ENCODE data around the gene JAZF1. TPM values are rescaled to one million over a fixed set of nuclear protein-coding genes. Genes with fewer than 3 reads are reported as not detected.
"Not testable (repeated sequence)": the region's sequence is repeated elsewhere in the genome, so short reads cannot be mapped to it uniquely, and the experiment has no call there.

The JAZF1 gene
- polyA plus RNA-seq, 2 donors: 1.6 to 3.5 TPM

DNA sequence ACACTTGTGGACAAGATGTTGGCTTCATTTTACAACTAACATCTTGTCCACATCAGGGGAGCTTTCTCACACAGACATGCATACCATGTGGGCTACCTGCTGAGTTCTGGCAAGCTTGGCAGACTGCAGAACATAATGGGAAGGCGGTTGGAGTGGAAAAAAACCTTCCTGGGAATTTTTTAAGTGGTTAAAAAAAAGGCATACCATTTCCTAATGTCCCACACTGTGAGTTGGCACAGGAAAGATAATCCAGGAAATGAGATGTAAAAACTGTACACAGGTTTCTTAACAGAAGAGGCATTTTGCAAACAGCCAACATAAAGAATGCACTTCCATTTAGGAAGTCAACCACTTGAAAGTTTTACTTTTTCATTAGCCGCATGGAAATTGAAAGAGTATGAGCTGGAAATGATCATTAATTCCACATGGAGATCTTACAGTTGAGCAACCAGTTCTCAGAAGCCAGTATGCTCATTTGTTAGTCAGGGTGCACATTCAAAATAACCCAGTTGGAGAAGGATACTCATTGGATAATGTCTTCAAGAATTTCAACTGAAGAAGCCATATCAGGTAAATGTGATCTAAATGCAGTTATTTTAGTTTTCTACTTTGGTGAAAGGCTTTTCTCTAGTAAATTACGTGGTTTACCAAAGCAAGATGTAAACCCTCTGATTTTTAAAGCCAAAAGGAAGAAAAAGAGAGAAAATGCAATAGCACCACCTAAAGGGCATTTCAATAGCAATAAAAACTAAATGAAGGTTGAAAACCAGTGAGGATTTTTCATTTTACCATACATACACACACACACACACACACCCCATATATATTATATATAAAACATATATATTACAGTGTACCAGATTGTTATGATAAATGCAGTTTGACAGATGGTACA is 246.7 kb downstream of the JAZF1 start:
- no peaks in the 10 kb centered on the region for H3K9me3 ChIP-seq (ENCODE audit: control insufficient read depth in 2 of 2, insufficient read depth in 1 of 2, low read depth in 1 of 2, low read length in 1 of 2)
- 82% methylated on average over 3 of the region's 3 CpGs for WGBS, 2 donors
- no peaks in the 10 kb centered on the region for H3K36me3 ChIP-seq (ENCODE audit: control insufficient read depth in 2 of 2, insufficient read depth in 2 of 2, low read length in 1 of 2)
- H3K27me3 ChIP-seq (ENCODE audit: control insufficient read depth in 1 of 2, insufficient read depth in 2 of 2, low read length in 2 of 2): no peaks in the 10 kb centered on the region
- H3K4me3 ChIP-seq (ENCODE audit: low read depth in 1 of 2, low read length in 2 of 2): no peak overlapping the region
- no peak overlapping the region for H3K27ac ChIP-seq (ENCODE audit: low read depth in 2 of 2, low read length in 1 of 2)
- H3K4me1 ChIP-seq (ENCODE audit: control insufficient read depth in 2 of 2, insufficient read depth in 2 of 2, low read length in 1 of 2): no peaks in the 10 kb centered on the region

DNA sequence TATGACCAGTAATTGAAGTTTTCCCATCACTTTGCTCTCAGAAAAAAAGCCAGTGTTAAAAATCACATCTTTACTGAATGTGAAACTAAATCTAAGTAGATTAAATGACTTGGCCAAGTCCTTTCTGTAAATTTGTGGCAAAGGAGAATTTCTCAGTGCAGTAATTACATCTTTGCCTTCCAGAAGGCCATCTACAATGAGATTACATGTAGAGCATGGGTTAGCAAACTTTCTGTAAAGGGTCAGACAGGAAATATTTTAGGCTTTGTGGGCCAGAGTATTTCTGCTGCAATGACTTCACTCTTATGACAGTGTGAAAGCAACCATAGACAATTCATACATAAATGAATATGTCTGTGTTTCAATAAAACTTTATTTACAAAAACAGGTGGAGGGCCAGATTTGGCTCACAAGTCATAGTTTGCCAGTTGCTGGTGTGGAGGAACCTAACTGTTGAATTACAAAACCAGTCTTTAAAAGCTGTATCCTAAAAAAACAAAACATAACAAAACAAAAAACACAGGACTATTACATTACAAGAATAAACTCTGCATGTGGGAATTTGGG is 249.6 kb downstream of the JAZF1 start:
- H3K4me3 ChIP-seq (ENCODE audit: low read depth in 1 of 2, low read length in 2 of 2): no peak overlapping the region
- H3K36me3 ChIP-seq (ENCODE audit: control insufficient read depth in 2 of 2, insufficient read depth in 2 of 2, low read length in 1 of 2): no peaks in the 10 kb centered on the region
- no peaks in the 10 kb centered on the region for H3K27me3 ChIP-seq (ENCODE audit: control insufficient read depth in 1 of 2, insufficient read depth in 2 of 2, low read length in 2 of 2)
- no peaks in the 10 kb centered on the region for H3K4me1 ChIP-seq (ENCODE audit: control insufficient read depth in 2 of 2, insufficient read depth in 2 of 2, low read length in 1 of 2)
- H3K9me3 ChIP-seq (ENCODE audit: control insufficient read depth in 2 of 2, insufficient read depth in 1 of 2, low read depth in 1 of 2, low read length in 1 of 2): no peaks in the 10 kb centered on the region
- no peak overlapping the region for H3K27ac ChIP-seq (ENCODE audit: low read depth in 2 of 2, low read length in 1 of 2)

DNA sequence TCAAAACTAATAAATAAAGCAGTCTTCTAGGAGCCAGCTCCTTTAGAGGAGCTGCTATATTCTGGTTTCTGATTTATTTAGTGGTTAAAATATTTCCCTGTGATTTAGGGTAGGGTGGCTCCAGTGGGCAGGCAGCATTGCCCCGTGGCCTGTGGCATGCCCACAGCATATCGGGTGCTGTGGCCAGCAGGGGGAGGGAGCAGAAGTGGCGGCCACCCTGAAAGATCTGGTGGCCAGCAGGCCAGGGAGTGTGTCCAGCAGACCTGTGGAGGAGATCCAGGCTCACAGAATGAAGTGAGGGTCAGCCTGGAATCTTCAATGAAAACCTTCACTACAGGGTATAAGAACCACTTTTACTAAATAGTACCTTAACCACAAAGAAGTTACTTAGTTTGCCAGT is 251.5 kb downstream of the JAZF1 start:
- Histone ChIP-seq H3K4me1 (ENCODE audit: control insufficient read depth in 2 of 2, insufficient read depth in 2 of 2, low read length in 1 of 2) (no peaks in the 10 kb centered on the region), H3K9me3 (ENCODE audit: control insufficient read depth in 2 of 2, insufficient read depth in 1 of 2, low read depth in 1 of 2, low read length in 1 of 2) (no peaks in the 10 kb centered on the region), H3K27me3 (ENCODE audit: control insufficient read depth in 1 of 2, insufficient read depth in 2 of 2, low read length in 2 of 2) (no peaks in the 10 kb centered on the region), H3K27ac (ENCODE audit: low read depth in 2 of 2, low read length in 1 of 2) (no peak overlapping the region), H3K4me3 (ENCODE audit: low read depth in 1 of 2, low read length in 2 of 2) (no peak overlapping the region), H3K36me3 (ENCODE audit: control insufficient read depth in 2 of 2, insufficient read depth in 2 of 2, low read length in 1 of 2) (no peaks in the 10 kb centered on the region)
- WGBS, 2 donors: 94 to 95% methylated on average over 3 of the region's 3 CpGs

DNA sequence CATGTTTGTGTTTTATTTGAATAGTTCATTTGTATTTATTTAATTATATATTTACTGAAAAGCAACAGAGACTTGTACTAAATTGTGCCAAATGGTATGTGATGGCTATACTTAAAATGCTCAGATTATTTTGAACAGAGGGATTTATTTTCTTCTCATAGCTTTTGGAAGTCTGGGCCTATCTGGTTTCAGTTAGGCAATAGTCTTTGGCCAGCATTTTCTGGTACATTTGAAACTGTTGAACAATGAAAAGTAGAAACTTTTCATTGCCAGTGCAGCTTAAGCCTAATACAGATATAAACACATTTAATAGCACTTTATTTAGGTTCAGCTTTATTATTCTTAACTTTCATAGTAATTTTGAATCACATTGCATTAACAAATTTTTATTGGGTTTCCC is 252.6 kb downstream of the JAZF1 start:
- no peaks in the 10 kb centered on the region for H3K9me3 ChIP-seq (ENCODE audit: control insufficient read depth in 2 of 2, insufficient read depth in 1 of 2, low read depth in 1 of 2, low read length in 1 of 2)
- no peaks in the 10 kb centered on the region for H3K27me3 ChIP-seq (ENCODE audit: control insufficient read depth in 1 of 2, insufficient read depth in 2 of 2, low read length in 2 of 2)
- no peak overlapping the region for H3K4me3 ChIP-seq (ENCODE audit: low read depth in 1 of 2, low read length in 2 of 2)
- H3K27ac ChIP-seq (ENCODE audit: low read depth in 2 of 2, low read length in 1 of 2): no peak overlapping the region
- H3K4me1 ChIP-seq (ENCODE audit: control insufficient read depth in 2 of 2, insufficient read depth in 2 of 2, low read length in 1 of 2): no peaks in the 10 kb centered on the region
- no peaks in the 10 kb centered on the region for H3K36me3 ChIP-seq (ENCODE audit: control insufficient read depth in 2 of 2, insufficient read depth in 2 of 2, low read length in 1 of 2)

DNA sequence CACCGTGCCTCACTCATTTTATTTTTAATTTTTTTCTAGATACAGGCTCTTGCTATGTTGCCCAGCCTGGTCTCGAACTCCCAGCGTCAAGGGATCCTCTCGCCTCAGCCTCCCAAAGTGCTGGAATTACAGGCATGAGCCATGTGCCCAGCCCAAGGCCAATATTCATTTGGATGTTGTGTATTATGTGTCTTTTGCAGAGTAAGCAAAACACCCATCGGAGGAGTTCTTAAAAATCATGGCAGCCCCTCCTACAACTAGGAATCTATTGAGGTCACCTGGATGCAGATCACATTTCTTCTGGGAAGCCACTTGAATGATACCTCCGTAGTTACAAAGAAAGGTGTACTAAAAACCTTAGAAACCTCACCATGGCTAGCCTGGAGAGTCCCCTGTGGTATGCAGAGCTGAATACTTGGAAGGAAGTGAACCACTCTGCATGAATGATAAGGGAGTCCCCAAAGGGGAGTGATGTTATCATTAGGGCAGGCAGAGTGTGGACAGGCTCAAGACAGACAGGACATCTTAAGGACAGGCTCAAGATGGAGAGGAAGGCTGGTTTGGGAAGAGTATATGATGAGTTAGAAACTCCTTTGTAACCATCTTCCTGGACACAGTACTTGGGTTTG is 254.9 kb downstream of the JAZF1 start:
- H3K4me3 ChIP-seq (ENCODE audit: low read depth in 1 of 2, low read length in 2 of 2): no peak overlapping the region
- no peaks in the 10 kb centered on the region for H3K4me1 ChIP-seq (ENCODE audit: control insufficient read depth in 2 of 2, insufficient read depth in 2 of 2, low read length in 1 of 2)
- H3K27ac ChIP-seq (ENCODE audit: low read depth in 2 of 2, low read length in 1 of 2): no peak overlapping the region
- H3K27me3 ChIP-seq (ENCODE audit: control insufficient read depth in 1 of 2, insufficient read depth in 2 of 2, low read length in 2 of 2): no peaks in the 10 kb centered on the region
- no peaks in the 10 kb centered on the region for H3K36me3 ChIP-seq (ENCODE audit: control insufficient read depth in 2 of 2, insufficient read depth in 2 of 2, low read length in 1 of 2)
- no peaks in the 10 kb centered on the region for H3K9me3 ChIP-seq (ENCODE audit: control insufficient read depth in 2 of 2, insufficient read depth in 1 of 2, low read depth in 1 of 2, low read length in 1 of 2)
- 90 to 94% methylated on average over 6 of the region's 6 CpGs for WGBS, 2 donors

DNA sequence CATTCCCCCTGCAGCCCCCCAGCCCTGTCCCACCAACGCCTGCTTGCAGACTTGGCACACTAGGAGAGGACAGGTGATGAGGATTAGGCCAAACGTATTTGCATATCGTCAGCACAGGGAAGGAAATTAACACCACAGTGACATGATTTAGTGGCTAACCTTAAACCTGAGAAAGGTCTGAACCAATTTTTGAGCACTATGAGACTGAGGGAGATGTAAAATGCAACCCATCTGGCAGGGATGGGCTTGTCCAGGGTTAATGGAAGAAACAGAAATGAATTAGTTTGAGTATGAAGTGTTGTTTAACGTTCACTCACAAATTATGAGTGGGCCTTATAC is 257.0 kb downstream of the JAZF1 start:
- Histone ChIP-seq H3K27ac (ENCODE audit: low read depth in 2 of 2, low read length in 1 of 2) (no peak overlapping the region), H3K9me3 (ENCODE audit: control insufficient read depth in 2 of 2, insufficient read depth in 1 of 2, low read depth in 1 of 2, low read length in 1 of 2) (no peaks in the 10 kb centered on the region), H3K4me1 (ENCODE audit: control insufficient read depth in 2 of 2, insufficient read depth in 2 of 2, low read length in 1 of 2) (no peaks in the 10 kb centered on the region), H3K27me3 (ENCODE audit: control insufficient read depth in 1 of 2, insufficient read depth in 2 of 2, low read length in 2 of 2) (no peaks in the 10 kb centered on the region), H3K4me3 (ENCODE audit: low read depth in 1 of 2, low read length in 2 of 2) (no peak overlapping the region), H3K36me3 (ENCODE audit: control insufficient read depth in 2 of 2, insufficient read depth in 2 of 2, low read length in 1 of 2) (no peaks in the 10 kb centered on the region)
- 70 to 74% methylated on average over 4 of the region's 4 CpGs for WGBS, 2 donors

DNA sequence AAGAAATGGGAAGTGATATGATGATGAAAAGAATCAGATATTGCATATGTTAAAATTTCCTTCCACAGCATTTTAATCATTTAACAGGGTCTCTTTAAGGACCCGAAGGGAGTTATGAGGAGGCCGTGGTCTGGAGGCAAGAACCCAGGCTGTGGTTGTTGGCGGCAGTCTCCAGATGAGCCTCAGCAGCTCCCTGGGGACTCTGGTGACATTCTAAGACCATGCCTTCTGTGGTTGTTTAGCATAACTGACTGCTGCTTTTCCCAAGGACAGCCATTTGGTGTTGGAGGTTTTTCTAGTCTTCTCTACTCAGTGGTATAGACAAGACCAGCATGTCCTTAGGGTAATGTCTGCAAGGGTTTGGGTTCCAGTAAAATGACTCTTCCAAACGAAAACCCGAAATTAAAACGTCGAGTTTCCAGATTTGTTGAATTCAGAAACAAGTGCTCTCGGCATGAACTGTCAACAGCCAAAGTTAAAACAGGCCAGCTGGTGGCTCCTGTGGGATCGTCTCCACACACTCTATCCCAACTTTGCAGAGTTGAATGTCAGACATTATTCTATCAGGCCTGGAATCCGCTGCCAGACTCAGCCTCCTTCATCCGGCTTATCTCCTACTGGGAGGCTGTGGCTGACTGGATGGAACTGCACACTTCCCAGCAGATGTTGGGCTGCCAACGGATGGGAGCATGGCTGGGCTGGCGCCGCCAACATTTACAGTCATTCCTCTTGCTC is 257.5 kb downstream of the JAZF1 start:
- H3K27ac ChIP-seq (ENCODE audit: low read depth in 2 of 2, low read length in 1 of 2): no peak overlapping the region

DNA sequence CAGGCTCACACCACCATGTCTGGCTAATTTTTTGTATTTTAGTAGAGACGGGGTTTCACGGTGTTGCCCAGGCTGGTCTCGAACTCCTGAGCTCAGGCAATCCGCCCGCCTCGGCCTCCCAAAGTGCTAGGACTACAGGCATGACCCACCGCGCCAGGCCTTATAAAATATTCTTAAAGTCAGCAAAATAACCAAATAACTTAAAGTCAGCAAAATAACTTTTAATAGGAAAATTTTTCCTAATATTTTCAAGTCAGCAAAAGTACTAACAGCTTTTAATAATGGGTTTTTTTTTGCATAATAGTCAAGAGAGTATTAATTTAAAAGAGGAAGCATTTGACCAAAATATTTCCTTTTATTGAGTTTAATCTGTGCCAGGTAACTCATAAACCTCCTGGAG is 258.2 kb downstream of the JAZF1 start:
- not testable (repeated sequence) for H3K27me3 ChIP-seq (ENCODE audit: control insufficient read depth in 1 of 2, insufficient read depth in 2 of 2, low read length in 2 of 2); H3K4me3 ChIP-seq (ENCODE audit: low read depth in 1 of 2, low read length in 2 of 2); H3K27ac ChIP-seq (ENCODE audit: low read depth in 2 of 2, low read length in 1 of 2); H3K36me3 ChIP-seq (ENCODE audit: control insufficient read depth in 2 of 2, insufficient read depth in 2 of 2, low read length in 1 of 2); H3K4me1 ChIP-seq (ENCODE audit: control insufficient read depth in 2 of 2, insufficient read depth in 2 of 2, low read length in 1 of 2); H3K9me3 ChIP-seq (ENCODE audit: control insufficient read depth in 2 of 2, insufficient read depth in 1 of 2, low read depth in 1 of 2, low read length in 1 of 2)
- WGBS, 2 donors: 91 to 98% methylated on average over 8 of the region's 8 CpGs

More for the DNA sequence above, 257.5 kb downstream of the JAZF1 start:
- Histone ChIP-seq H3K36me3 (ENCODE audit: control insufficient read depth in 2 of 2, insufficient read depth in 2 of 2, low read length in 1 of 2) (no peaks in the 10 kb centered on the region), H3K4me3 (ENCODE audit: low read depth in 1 of 2, low read length in 2 of 2) (no peak overlapping the region), H3K9me3 (ENCODE audit: control insufficient read depth in 2 of 2, insufficient read depth in 1 of 2, low read depth in 1 of 2, low read length in 1 of 2) (no peaks in the 10 kb centered on the region), H3K27me3 (ENCODE audit: control insufficient read depth in 1 of 2, insufficient read depth in 2 of 2, low read length in 2 of 2) (no peaks in the 10 kb centered on the region), H3K4me1 (ENCODE audit: control insufficient read depth in 2 of 2, insufficient read depth in 2 of 2, low read length in 1 of 2) (no peaks in the 10 kb centered on the region)
- WGBS, 2 donors: 77 to 78% methylated on average over 14 of the region's 14 CpGs

DNA sequence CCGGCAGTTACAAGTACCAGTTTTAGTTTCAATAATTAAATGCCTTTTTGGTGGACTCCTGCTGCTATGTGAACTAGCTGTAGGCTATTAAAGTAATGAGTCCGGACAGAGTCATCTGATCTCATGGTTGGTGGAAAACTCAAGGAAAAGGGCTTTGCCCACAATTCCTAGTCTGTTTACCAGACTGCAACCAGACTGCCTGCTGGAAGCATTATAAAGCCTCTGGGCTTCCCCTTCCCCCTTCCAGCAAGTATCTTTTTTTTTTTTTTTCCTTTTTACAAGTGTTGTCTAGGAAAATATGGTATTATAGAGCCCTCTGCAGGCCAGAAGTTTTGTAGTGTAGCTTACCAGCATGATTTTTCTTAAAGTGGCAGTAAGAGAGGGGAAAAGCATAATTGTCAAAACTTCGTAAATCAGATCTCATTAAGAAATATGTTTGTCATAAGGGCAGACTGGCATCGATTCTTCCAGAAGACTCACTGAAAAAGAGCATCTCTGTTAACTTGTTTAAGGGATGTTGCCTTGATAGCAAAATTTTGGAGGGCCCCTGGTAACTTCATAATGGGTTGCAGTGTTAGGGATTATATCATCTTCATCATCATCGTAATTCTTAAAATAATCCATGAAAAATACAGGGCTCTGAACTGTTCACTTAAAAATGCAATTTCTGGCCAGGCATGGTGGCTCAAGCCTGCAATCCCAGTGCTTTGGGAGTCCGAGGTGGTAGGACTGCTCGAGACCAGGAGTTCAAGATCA is 259.3 kb downstream of the JAZF1 start:
- Histone ChIP-seq H3K27me3 (ENCODE audit: control insufficient read depth in 1 of 2, insufficient read depth in 2 of 2, low read length in 2 of 2) (no peaks in the 10 kb centered on the region), H3K27ac (ENCODE audit: low read depth in 2 of 2, low read length in 1 of 2) (no peak overlapping the region), H3K36me3 (ENCODE audit: control insufficient read depth in 2 of 2, insufficient read depth in 2 of 2, low read length in 1 of 2) (no peaks in the 10 kb centered on the region), H3K4me1 (ENCODE audit: control insufficient read depth in 2 of 2, insufficient read depth in 2 of 2, low read length in 1 of 2) (no peaks in the 10 kb centered on the region), H3K4me3 (ENCODE audit: low read depth in 1 of 2, low read length in 2 of 2) (no peak overlapping the region), H3K9me3 (ENCODE audit: control insufficient read depth in 2 of 2, insufficient read depth in 1 of 2, low read depth in 1 of 2, low read length in 1 of 2) (no peaks in the 10 kb centered on the region)
- 56 to 61% methylated on average over 7 of the region's 7 CpGs for WGBS, 2 donors
